Left ventricle myocardium inferior (tissue), 1 donor: ENCODE results near the gene KIAA0319L. TPM values are rescaled to one million over a fixed set of nuclear protein-coding genes. Genes with fewer than 3 reads are reported as not detected.

Experiments
- DNase-seq: peaks from one replicate; pipeline ENCODE4 v3.0.0-alpha.2; 2020
- H3K27ac ChIP-seq: fragments of 200-600 bp; replicated peaks from 2 replicates; pipeline ENCODE4 v1.8.0; 2021
- H3K27me3 ChIP-seq: fragments of 200-600 bp; 2 replicates; pipeline ENCODE4 v1.8.0; 2021; ENCODE audit warnings: low read depth
- H3K36me3 ChIP-seq: fragments of 200-600 bp; 2 replicates; pipeline ENCODE4 v1.8.0; 2021
- H3K4me1 ChIP-seq: fragments of 200-600 bp; 2 replicates; pipeline ENCODE4 v1.8.0; 2021
- H3K4me3 ChIP-seq: fragments of 200-600 bp; 2 replicates; pipeline ENCODE4 v1.8.0; 2021; ENCODE audit warnings: mild to moderate bottlenecking, moderate library complexity
- H3K9me3 ChIP-seq: fragments of 200-600 bp; replicated peaks from 2 replicates; pipeline ENCODE4 v1.8.0; 2021
- intact Hi-C: fragments of 100-400 bp; cut with micrococcal nuclease; formaldehyde crosslinking; loops from one replicate; pipeline ENCODE4 v1.11.0; 2022
- total RNA-seq: library from RNA; stranded (reverse); fragmentation: NEBNext Ultra II Directional; extraction: Animal tissue kit (Norgen Biotek cat#: 25700); gene quantifications from one replicate; pipeline ENCODE4 v1.2.1, GENCODE V29; 2021
- TF ChIP-seq, protein P1 (sequence below): fragments of 200-600 bp; IDR thresholded peaks from 2 replicates; pipeline ENCODE4 v1.8.0; 2021; ENCODE audit warnings: antibody characterized with exemption, mild to moderate bottlenecking, borderline replicate concordance
- donor health status: DM: no; HTN: yes; CAD: no; lungs with severe emphysema.

KIAA0319L gene
- total RNA-seq, 1 donor from 2014 or later, result 64.3 TPM

- intact Hi-C loops, result no loop called here
- H3K9me3 ChIP-seq, result no peaks in the 10 kb centered on the region
- no peak for DNase-seq
- H3K4me1 ChIP-seq, result peaks cover 49% of the 10 kb centered on the region
- H3K4me3 ChIP-seq, result no peak overlapping the region
- H3K27ac ChIP-seq, result peak overlapping the region; percentile 9
- no peaks in the 10 kb centered on the region for H3K27me3 ChIP-seq
- H3K36me3 ChIP-seq, result peaks cover 76% of the 10 kb centered on the region
- TF ChIP-seq, protein P1, sequence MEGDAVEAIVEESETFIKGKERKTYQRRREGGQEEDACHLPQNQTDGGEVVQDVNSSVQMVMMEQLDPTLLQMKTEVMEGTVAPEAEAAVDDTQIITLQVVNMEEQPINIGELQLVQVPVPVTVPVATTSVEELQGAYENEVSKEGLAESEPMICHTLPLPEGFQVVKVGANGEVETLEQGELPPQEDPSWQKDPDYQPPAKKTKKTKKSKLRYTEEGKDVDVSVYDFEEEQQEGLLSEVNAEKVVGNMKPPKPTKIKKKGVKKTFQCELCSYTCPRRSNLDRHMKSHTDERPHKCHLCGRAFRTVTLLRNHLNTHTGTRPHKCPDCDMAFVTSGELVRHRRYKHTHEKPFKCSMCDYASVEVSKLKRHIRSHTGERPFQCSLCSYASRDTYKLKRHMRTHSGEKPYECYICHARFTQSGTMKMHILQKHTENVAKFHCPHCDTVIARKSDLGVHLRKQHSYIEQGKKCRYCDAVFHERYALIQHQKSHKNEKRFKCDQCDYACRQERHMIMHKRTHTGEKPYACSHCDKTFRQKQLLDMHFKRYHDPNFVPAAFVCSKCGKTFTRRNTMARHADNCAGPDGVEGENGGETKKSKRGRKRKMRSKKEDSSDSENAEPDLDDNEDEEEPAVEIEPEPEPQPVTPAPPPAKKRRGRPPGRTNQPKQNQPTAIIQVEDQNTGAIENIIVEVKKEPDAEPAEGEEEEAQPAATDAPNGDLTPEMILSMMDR, result no peak
These were observed 108.8 kb downstream of the KIAA0319L start for GRCh38 chr1:35448344-35448801.

DNA sequence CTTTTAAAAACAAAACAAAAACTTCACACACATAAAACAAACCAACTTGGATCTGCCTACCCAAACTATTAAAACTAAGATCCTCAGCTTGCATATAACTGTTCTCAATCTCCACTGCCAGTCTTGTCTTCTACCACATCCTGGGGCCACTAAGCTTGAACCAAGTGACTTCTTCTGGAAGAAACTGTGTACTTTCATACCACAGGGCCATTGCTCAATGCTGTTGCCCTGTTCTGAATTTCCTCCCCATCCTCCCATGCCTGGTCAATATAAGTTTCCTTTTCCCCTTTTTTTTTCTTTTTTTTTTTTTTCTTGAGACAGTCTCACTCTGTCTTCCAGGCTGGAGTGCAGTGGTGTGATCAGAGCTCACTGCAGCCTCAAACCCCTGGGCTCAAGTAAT lies 109.9 kb downstream of the KIAA0319L start:
- Histone ChIP-seq H3K4me1 (peaks cover 38% of the 10 kb centered on the region), H3K27ac (no peak overlapping the region), H3K9me3 (no peaks in the 10 kb centered on the region), H3K27me3 (no peaks in the 10 kb centered on the region), H3K36me3 (peaks cover 79% of the 10 kb centered on the region), H3K4me3 (no peak overlapping the region)
- DNase-seq, result no peak
- intact Hi-C loops, result no loop called here
- TF ChIP-seq, protein P1, result no peak

DNA sequence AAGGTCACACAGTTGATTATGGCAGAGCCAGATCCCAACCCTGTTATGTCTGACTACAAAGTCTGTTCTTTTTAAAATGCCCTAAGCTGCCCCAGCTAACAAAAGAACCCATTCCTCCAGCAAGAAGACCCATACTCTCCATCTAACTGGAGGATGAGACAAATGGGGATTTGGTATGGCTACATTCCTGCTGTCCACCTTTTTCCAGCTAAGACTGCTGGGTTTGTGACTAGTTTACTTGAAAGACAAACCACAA lies 112.8 kb downstream of the KIAA0319L start:
- Histone ChIP-seq H3K27me3 (no peaks in the 10 kb centered on the region), H3K27ac (no peak overlapping the region), H3K4me3 (no peak overlapping the region), H3K4me1 (peaks cover 20% of the 10 kb centered on the region), H3K36me3 (peaks cover 95% of the 10 kb centered on the region), H3K9me3 (no peaks in the 10 kb centered on the region)
- TF ChIP-seq, protein P1, result no peak
- intact Hi-C loops, result no loop called here
- DNase-seq, result no peak

GRCh38 chr1:35443768-35444518 lies 113.3 kb downstream of the KIAA0319L start:
- Histone ChIP-seq H3K9me3 (no peaks in the 10 kb centered on the region), H3K27me3 (no peaks in the 10 kb centered on the region), H3K4me3 (no peak overlapping the region), H3K4me1 (peaks cover 16% of the 10 kb centered on the region), H3K36me3 (peaks cover 95% of the 10 kb centered on the region), H3K27ac (no peak overlapping the region)
- TF ChIP-seq, protein P1, result no peak
- DNase-seq, result no peak
- intact Hi-C loops, result no loop called here

GRCh38 chr1:35442734-35443133 lies 114.5 kb downstream of the KIAA0319L start:
- DNase-seq, result no peak
- Histone ChIP-seq H3K36me3 (peaks cover 89% of the 10 kb centered on the region), H3K4me3 (no peak overlapping the region), H3K27ac (no peak overlapping the region), H3K27me3 (no peaks in the 10 kb centered on the region), H3K9me3 (no peaks in the 10 kb centered on the region), H3K4me1 (peaks cover 4% of the 10 kb centered on the region)
- intact Hi-C loops, result no loop called here
- TF ChIP-seq, protein P1, result no peak
